Tibial nerve (tissue), 4 donors: ENCODE data around the gene PPP4R3A. TPM values are rescaled to one million over a fixed set of nuclear protein-coding genes. Genes with fewer than 3 reads are reported as not detected.

Experiments
- DNase-seq, 2 donors: peaks; one replicate each; pipeline ENCODE4 v3.0.0-alpha.2; 2019; ENCODE audit warnings: low spot score in 2 of 2
- H3K27ac ChIP-seq, 4 donors: fragments of 200-600 bp; sonication (generic) in 3 of 4; one replicate each; pipeline ENCODE4 v1.5.1; 2017 to 2019; ENCODE audit warnings: mild to moderate bottlenecking in 1 of 4
- H3K27me3 ChIP-seq, 2 donors: fragments of 200-600 bp; sonication (generic) in 1 of 2; one replicate each; pipeline versions ENCODE4 v1.5.1 to v1.6.0; 2017 to 2019
- H3K36me3 ChIP-seq, 3 donors: fragments of 200-600 bp; sonication (generic); one replicate each; pipeline ENCODE4 v1.5.1; 2018 to 2019
- H3K4me1 ChIP-seq, 4 donors: fragments of 200-600 bp; sonication (generic) in 3 of 4; one replicate each; pipeline ENCODE4 v1.5.1; 2017 to 2019
- H3K4me3 ChIP-seq, 4 donors: fragments of 200-600 bp; sonication (generic) in 3 of 4; one replicate each; pipeline ENCODE4 v1.5.1; 2017 to 2019; ENCODE audit warnings: mild to moderate bottlenecking in 1 of 4, moderate library complexity in 1 of 4
- H3K9me3 ChIP-seq, 4 donors: fragments of 200-600 bp; sonication (generic) in 3 of 4; one replicate each; pipeline ENCODE4 v1.5.1; 2017 to 2019
- CTCF ChIP-seq, 5 experiments: fragments of 200-600 bp in 3 of 5; fragments of 450-650 bp in 2 of 5; sonication (generic) in 3 of 5; IDR thresholded peaks; one replicate each; pipeline ENCODE4 v1.5.1; 2016 to 2019; ENCODE audit warnings: antibody characterized with exemption in 5 of 5, mild to moderate bottlenecking in 3 of 5, moderate library complexity in 2 of 5
- EP300 ChIP-seq, 2 donors: sonication (generic); formaldehyde crosslinking; IDR thresholded peaks; one replicate each; pipeline ENCODE4 v1.6.1; 2017; ENCODE audit warnings: antibody characterized with exemption in 2 of 2, mild to moderate bottlenecking in 1 of 2
- POLR2A ChIP-seq, 2 donors: fragments of 450-650 bp; IDR thresholded peaks; one replicate each; pipeline ENCODE4 v1.6.1; 2017; ENCODE audit warnings: antibody characterized with exemption in 2 of 2, mild to moderate bottlenecking in 2 of 2, moderate library complexity in 2 of 2
- WGBS, 2 donors: methylation state at CpG; one replicate each; pipeline ENCODE4 v1.1.5; 2018; 5-methylcytosine and 5-hydroxymethylcytosine counted together
- total RNA-seq, 4 donors: library from RNA; depleted of rRNA; stranded (reverse); fragments of >200 nt; gene quantifications; one replicate each; pipeline ENCODE4 v1.1.0, GENCODE V29; 2016

Gene PPP4R3A
- total RNA-seq, 4 donors from 2014 or later = 63.3 to 104 (median 80.2) TPM

DNA sequence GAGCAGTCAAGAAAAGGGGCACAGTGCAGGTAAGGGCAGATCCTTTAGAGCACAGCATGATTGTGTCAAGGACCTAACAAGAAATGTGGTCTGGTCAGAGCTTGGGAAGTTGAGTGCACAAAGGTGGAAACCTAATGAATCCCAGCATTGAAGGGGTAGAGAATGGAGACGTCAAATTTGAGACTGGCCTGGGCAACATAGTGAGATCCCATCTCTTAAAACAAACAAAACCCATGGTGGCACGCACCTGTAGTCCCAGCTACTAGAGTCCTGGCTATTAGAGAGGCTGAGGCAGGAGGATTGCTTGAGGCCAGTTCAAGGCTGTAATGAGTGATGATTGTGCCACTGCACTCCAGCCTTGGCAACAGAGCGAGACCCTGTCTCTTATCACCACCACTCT lies 55.5 kb downstream of the PPP4R3A start:
- Histone ChIP-seq H3K9me3 (no peaks in the 10 kb centered on the region), H3K4me3 (no peak overlapping the region), H3K4me1 (no peaks in the 10 kb centered on the region), H3K27me3 (no peaks in the 10 kb centered on the region), H3K27ac (no peak overlapping the region), H3K36me3 (peaks cover 2 to 48% (median 12%) of the 10 kb centered on the region in 3 donors)
- DNase-seq = no peak
- 91 to 100% methylated on average over 3 of the region's 3 CpGs for WGBS, 2 donors
- TF ChIP-seq EP300 (IDR thresholded peaks at IDR 0.05) = no peak
- no peak for TF ChIP-seq CTCF (IDR thresholded peaks at IDR 0.05)
- no peak for TF ChIP-seq POLR2A (IDR thresholded peaks at IDR 0.05)

DNA sequence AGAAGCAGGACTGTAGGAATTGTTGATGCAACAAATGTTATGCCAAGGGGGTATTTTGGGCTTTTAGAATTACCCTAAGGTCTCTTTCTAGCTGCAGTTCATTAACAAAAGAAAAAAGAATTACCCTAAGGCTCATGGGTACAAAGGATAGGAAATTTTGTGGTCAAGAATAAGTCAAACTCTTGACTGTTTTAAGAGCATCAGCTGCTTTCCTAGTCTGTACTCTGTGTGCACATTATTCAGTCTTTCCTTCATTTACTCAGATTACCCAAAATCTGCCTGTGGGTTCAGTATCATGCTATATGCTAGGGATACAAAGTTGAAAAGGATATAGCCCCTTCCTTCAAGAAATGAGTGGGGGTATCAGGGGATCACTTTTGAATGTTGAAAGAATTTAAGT lies 56.0 kb downstream of the PPP4R3A start:
- peaks cover 2 to 44% (median 10%) of the 10 kb centered on the region in 3 donors for H3K36me3 ChIP-seq
- H3K4me1 ChIP-seq = no peaks in the 10 kb centered on the region
- H3K9me3 ChIP-seq = no peaks in the 10 kb centered on the region
- H3K27me3 ChIP-seq = no peaks in the 10 kb centered on the region
- TF ChIP-seq EP300 (IDR thresholded peaks at IDR 0.05) (no peak), POLR2A (IDR thresholded peaks at IDR 0.05) (no peak), CTCF (IDR thresholded peaks at IDR 0.05) (no peak)
- H3K27ac ChIP-seq = no peak overlapping the region
- H3K4me3 ChIP-seq = no peak overlapping the region
- no peak for DNase-seq

- no peaks in the 10 kb centered on the region for H3K9me3 ChIP-seq
- H3K4me1 ChIP-seq = no peaks in the 10 kb centered on the region
These were observed 56.4 kb downstream of the PPP4R3A start for GRCh38 chr14:91453744-91454143.

DNA sequence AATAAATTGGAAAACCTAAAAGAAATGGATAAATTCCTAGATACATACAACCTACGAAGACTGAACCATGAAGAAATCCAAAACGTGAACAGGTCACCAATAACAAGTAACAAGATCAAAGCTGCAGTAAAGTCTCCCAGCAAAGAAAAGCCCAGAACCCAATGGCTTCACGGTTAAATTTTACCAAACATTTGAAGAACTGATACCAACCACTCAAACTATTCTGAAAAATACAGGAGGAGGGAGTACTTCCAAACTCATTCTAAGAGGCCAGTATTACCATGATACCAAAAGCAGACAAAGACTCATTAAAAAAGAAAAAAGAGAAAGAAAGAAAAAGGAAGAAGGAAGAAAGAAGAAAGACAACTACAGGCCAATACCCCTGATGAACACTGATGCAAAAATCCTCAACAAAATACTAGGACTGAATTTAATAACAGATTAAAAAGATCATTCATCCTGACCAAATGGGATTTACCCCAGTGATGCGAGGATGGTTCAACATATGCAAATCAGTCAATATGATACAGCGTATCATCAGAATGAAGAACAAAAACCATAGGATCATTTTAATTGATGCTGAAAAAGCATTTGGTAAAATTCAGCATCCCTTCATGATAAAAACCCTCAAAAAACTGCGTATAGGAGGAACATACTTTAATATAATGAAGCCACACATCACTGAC lies 65.6 kb downstream of the PPP4R3A start:
- no peaks in the 10 kb centered on the region for H3K27me3 ChIP-seq
- no peak for DNase-seq
- TF ChIP-seq CTCF (IDR thresholded peaks at IDR 0.05) (no peak), POLR2A (IDR thresholded peaks at IDR 0.05) (no peak), EP300 (IDR thresholded peaks at IDR 0.05) (no peak)
- H3K4me3 ChIP-seq = no peak overlapping the region
- no peaks in the 10 kb centered on the region for H3K36me3 ChIP-seq
- WGBS, 2 donors = 76 to 82% methylated on average over 6 of the region's 6 CpGs
- no peaks in the 10 kb centered on the region for H3K9me3 ChIP-seq
- H3K27ac ChIP-seq = no peak overlapping the region
- H3K4me1 ChIP-seq = no peaks in the 10 kb centered on the region

More at GRCh38 chr14:91453744-91454143, 56.4 kb downstream of the PPP4R3A start:
- no peak overlapping the region for H3K4me3 ChIP-seq
- no peak for DNase-seq
- no peaks in the 10 kb centered on the region for H3K27me3 ChIP-seq
- peaks cover 2 to 40% (median 6%) of the 10 kb centered on the region in 3 donors for H3K36me3 ChIP-seq
- TF ChIP-seq EP300 (IDR thresholded peaks at IDR 0.05) (no peak), POLR2A (IDR thresholded peaks at IDR 0.05) (no peak), CTCF (IDR thresholded peaks at IDR 0.05) (no peak)
- H3K27ac ChIP-seq = no peak overlapping the region
- 83 to 90% methylated on average over 5 of the region's 5 CpGs for WGBS, 2 donors

DNA sequence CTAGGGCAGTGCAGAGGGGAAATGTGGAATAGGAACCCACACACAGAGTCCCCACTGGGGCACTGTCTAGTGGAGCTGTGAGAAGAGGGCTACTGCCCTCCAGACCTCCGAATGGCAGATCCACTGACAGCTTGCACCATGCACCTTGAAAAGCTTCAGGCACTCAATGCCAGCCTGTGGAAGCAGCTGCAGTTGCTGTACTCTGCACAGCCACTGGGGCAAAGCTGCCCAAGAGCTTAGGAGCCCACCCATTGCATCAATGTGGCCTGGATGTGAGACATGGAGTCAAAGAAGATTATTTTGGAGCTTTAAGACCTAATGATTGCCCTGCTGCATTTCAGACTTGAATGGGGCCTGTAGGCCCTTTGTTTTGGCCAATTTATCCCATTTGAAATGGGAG lies 70.8 kb downstream of the PPP4R3A start:
- TF ChIP-seq EP300 (IDR thresholded peaks at IDR 0.05) (no peak), POLR2A (IDR thresholded peaks at IDR 0.05) (no peak), CTCF (IDR thresholded peaks at IDR 0.05) (no peak)
- no peak for DNase-seq
- no peaks in the 10 kb centered on the region for H3K27me3 ChIP-seq
- no peak overlapping the region for H3K27ac ChIP-seq
- H3K9me3 ChIP-seq = peaks cover 0 to 16% (median 0%) of the 10 kb centered on the region in 4 donors
- no peaks in the 10 kb centered on the region for H3K4me1 ChIP-seq
- 86 to 100% methylated on average over 1 of the region's 1 CpG for WGBS, 2 donors
- no peaks in the 10 kb centered on the region for H3K36me3 ChIP-seq
- H3K4me3 ChIP-seq = no peak overlapping the region
